Suprapubic skin (tissue), 3 donors: ENCODE results near the gene SLC17A3.

Source experiments
- POLR2A ChIP-seq, 2 donors: fragments of 450-650 bp; IDR thresholded peaks; one replicate each; pipeline ENCODE4 v1.6.1; 2017; ENCODE audit warnings: antibody characterized with exemption in 2 of 2, mild to moderate bottlenecking in 2 of 2, moderate library complexity in 2 of 2
- TF ChIP-seq, protein P1 (sequence below), 2 donors: fragments of 200-600 bp in 1 of 2; fragments of 450-650 bp in 1 of 2; sonication (generic) in 1 of 2; IDR thresholded peaks; one replicate each; pipeline ENCODE4 v1.5.1; 2016 to 2019; ENCODE audit warnings: antibody characterized with exemption in 2 of 2, mild to moderate bottlenecking in 1 of 2, moderate library complexity in 1 of 2

DNA sequence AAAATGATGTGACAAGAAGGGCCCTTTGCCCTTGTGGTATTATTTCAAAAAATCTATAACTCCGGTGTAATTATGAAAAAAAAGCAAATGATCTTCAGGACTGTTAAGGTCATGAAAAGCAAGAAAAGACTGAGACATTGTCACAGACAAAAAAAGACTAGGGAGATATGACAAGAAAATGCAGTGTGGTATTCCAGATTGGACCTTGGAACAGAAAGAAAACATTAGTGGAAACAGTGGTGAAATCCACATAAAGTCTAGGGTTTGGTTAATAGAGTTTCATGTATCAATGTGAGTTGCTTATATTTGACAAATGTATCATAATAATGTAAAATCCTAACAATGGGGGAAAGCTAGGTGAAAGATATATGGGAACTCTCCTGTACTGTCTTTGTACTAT, 26.8 kb upstream of the SLC17A3 start:
- TF ChIP-seq POLR2A (IDR thresholded peaks at IDR 0.05), result no peak
- TF ChIP-seq, protein P1, sequence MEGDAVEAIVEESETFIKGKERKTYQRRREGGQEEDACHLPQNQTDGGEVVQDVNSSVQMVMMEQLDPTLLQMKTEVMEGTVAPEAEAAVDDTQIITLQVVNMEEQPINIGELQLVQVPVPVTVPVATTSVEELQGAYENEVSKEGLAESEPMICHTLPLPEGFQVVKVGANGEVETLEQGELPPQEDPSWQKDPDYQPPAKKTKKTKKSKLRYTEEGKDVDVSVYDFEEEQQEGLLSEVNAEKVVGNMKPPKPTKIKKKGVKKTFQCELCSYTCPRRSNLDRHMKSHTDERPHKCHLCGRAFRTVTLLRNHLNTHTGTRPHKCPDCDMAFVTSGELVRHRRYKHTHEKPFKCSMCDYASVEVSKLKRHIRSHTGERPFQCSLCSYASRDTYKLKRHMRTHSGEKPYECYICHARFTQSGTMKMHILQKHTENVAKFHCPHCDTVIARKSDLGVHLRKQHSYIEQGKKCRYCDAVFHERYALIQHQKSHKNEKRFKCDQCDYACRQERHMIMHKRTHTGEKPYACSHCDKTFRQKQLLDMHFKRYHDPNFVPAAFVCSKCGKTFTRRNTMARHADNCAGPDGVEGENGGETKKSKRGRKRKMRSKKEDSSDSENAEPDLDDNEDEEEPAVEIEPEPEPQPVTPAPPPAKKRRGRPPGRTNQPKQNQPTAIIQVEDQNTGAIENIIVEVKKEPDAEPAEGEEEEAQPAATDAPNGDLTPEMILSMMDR (IDR thresholded peaks at IDR 0.05), result no peak
